BLaER1 treated with 17β-estradiol and CSF1 and Interleukin-3, amounts not matched to agents 10 nM and 100 nM (cell line): ENCODE results near the gene BDKRB2.

Experiments
- H3K27ac ChIP-seq, 11 experiments: shearing (Covaris generic); formaldehyde crosslinking; 2 replicates each; pipeline ENCODE4 v1.8.1; 2022
- H3K27me3 ChIP-seq, 11 experiments: shearing (Covaris generic); formaldehyde crosslinking; 2 replicates each; pipeline ENCODE4 v1.8.1; 2022
- H3K36me3 ChIP-seq, 11 experiments: shearing (Covaris generic); formaldehyde crosslinking; 2 replicates each; pipeline ENCODE4 v1.8.1; 2022
- H3K4me1 ChIP-seq, 10 experiments: shearing (Covaris generic); formaldehyde crosslinking; 2 replicates each; pipeline ENCODE4 v1.8.1; 2022
- H3K4me2 ChIP-seq, 11 experiments: shearing (Covaris generic); formaldehyde crosslinking; 2 replicates each; pipeline ENCODE4 v1.8.1; 2022
- H3K4me3 ChIP-seq, 10 experiments: shearing (Covaris generic); formaldehyde crosslinking; 2 replicates each; pipeline ENCODE4 v1.8.1; 2022
- H3K9ac ChIP-seq, 11 experiments: shearing (Covaris generic); formaldehyde crosslinking; 2 replicates each; pipeline ENCODE4 v1.8.1; 2022
- H3K9me3 ChIP-seq, 11 experiments: shearing (Covaris generic); formaldehyde crosslinking; replicated peaks in 1 of 11; 2 replicates each; pipeline ENCODE4 v1.8.1; 2022
- H4K20me1 ChIP-seq, 11 experiments: shearing (Covaris generic); formaldehyde crosslinking; 2 replicates each; pipeline ENCODE4 v1.8.1; 2022
- Cebpa-rat ChIP-seq, 11 experiments: shearing (Covaris generic); IDR thresholded peaks; 2 replicates each; pipeline ENCODE4 v1.8.1; 2022

BDKRB2 gene

GRCh38 chr14:96256407-96256806 is 51.8 kb downstream of the BDKRB2 start:
- Histone ChIP-seq H3K27ac (no peak overlapping the region), H3K36me3 (no peaks in the 10 kb centered on the region), H3K27me3 (no peaks in the 10 kb centered on the region), H3K9me3 (peaks cover 8 to 13% (median 10%) of the 10 kb centered on the region in 11 experiments; a peak in 18 of 22 replicates), H3K9ac (no peak overlapping the region), H3K4me2 (no peak overlapping the region), H3K4me1 (no peaks in the 10 kb centered on the region), H3K4me3 (no peak overlapping the region), H4K20me1 (no peaks in the 10 kb centered on the region)
- TF ChIP-seq Cebpa-rat (IDR thresholded peaks at IDR 0.05): no peak

GRCh38 chr14:96257056-96257455 is 52.4 kb downstream of the BDKRB2 start:
- no peak overlapping the region for H3K4me2 ChIP-seq
- H4K20me1 ChIP-seq: no peaks in the 10 kb centered on the region
- H3K9me3 ChIP-seq: peaks cover 8 to 13% (median 10%) of the 10 kb centered on the region in 11 experiments; a peak in 18 of 22 replicates
- TF ChIP-seq Cebpa-rat (IDR thresholded peaks at IDR 0.05): no peak
- no peaks in the 10 kb centered on the region for H3K36me3 ChIP-seq
- no peak overlapping the region for H3K9ac ChIP-seq
- no peaks in the 10 kb centered on the region for H3K27me3 ChIP-seq
- no peak overlapping the region for H3K4me3 ChIP-seq
- no peak overlapping the region for H3K27ac ChIP-seq
- no peaks in the 10 kb centered on the region for H3K4me1 ChIP-seq

- H3K4me2 ChIP-seq: no peak overlapping the region
- no peak overlapping the region for H3K4me3 ChIP-seq
- no peaks in the 10 kb centered on the region for H4K20me1 ChIP-seq
- no peak overlapping the region for H3K9ac ChIP-seq
- H3K9me3 ChIP-seq: peaks cover 8 to 13% (median 10%) of the 10 kb centered on the region in 11 experiments; a peak in 18 of 22 replicates
- H3K27me3 ChIP-seq: no peaks in the 10 kb centered on the region
- no peak for TF ChIP-seq Cebpa-rat (IDR thresholded peaks at IDR 0.05)
- H3K4me1 ChIP-seq: no peaks in the 10 kb centered on the region
- H3K27ac ChIP-seq: no peak overlapping the region
- no peaks in the 10 kb centered on the region for H3K36me3 ChIP-seq
Observed at GRCh38 chr14:96257900-96258299, 53.3 kb downstream of the BDKRB2 start.

- Histone ChIP-seq H3K36me3 (no peaks in the 10 kb centered on the region), H3K9ac (no peak overlapping the region), H3K4me2 (no peak overlapping the region), H3K4me1 (no peaks in the 10 kb centered on the region), H3K9me3 (peaks cover 8 to 13% (median 10%) of the 10 kb centered on the region in 11 experiments; a peak in 18 of 22 replicates), H3K27ac (no peak overlapping the region), H4K20me1 (no peaks in the 10 kb centered on the region), H3K27me3 (no peaks in the 10 kb centered on the region), H3K4me3 (no peak overlapping the region)
- no peak for TF ChIP-seq Cebpa-rat (IDR thresholded peaks at IDR 0.05)
Observed at GRCh38 chr14:96260341-96260821, 55.7 kb downstream of the BDKRB2 start.

GRCh38 chr14:96261053-96261452 is 56.4 kb downstream of the BDKRB2 start:
- no peak overlapping the region for H3K4me2 ChIP-seq
- no peak for TF ChIP-seq Cebpa-rat (IDR thresholded peaks at IDR 0.05)
- H3K27me3 ChIP-seq: no peaks in the 10 kb centered on the region
- H3K4me1 ChIP-seq: no peaks in the 10 kb centered on the region
- H3K9me3 ChIP-seq: peaks cover 8 to 13% (median 10%) of the 10 kb centered on the region in 11 experiments; a peak in 18 of 22 replicates
- no peak overlapping the region for H3K4me3 ChIP-seq
- no peak overlapping the region for H3K27ac ChIP-seq
- H3K9ac ChIP-seq: no peak overlapping the region
- no peaks in the 10 kb centered on the region for H4K20me1 ChIP-seq
- H3K36me3 ChIP-seq: no peaks in the 10 kb centered on the region

GRCh38 chr14:96261772-96262655 is 57.4 kb downstream of the BDKRB2 start:
- Histone ChIP-seq H3K36me3 (no peaks in the 10 kb centered on the region), H3K27ac (no peak overlapping the region), H3K4me1 (peaks cover 0 to 1% (median 0%) of the 10 kb centered on the region in 10 experiments; a peak in 2 of 20 replicates), H3K4me2 (no peak overlapping the region), H3K9ac (no peak overlapping the region), H3K9me3 (peaks cover 8 to 13% (median 10%) of the 10 kb centered on the region in 11 experiments; a peak in 18 of 22 replicates), H3K4me3 (no peak overlapping the region), H4K20me1 (no peaks in the 10 kb centered on the region), H3K27me3 (no peaks in the 10 kb centered on the region)
- TF ChIP-seq Cebpa-rat (IDR thresholded peaks at IDR 0.05): no peak

- Histone ChIP-seq H3K4me2 (no peak overlapping the region), H3K4me3 (no peak overlapping the region), H3K9ac (no peak overlapping the region), H3K36me3 (no peaks in the 10 kb centered on the region), H3K27ac (no peak overlapping the region), H3K27me3 (no peaks in the 10 kb centered on the region), H4K20me1 (no peaks in the 10 kb centered on the region), H3K9me3 (peaks cover 8 to 13% (median 10%) of the 10 kb centered on the region in 11 experiments; a peak in 18 of 22 replicates), H3K4me1 (peaks cover 0 to 8% (median 2%) of the 10 kb centered on the region in 10 experiments; a peak in 5 of 20 replicates)
- no peak for TF ChIP-seq Cebpa-rat (IDR thresholded peaks at IDR 0.05)
Observed at GRCh38 chr14:96263347-96264199, 58.9 kb downstream of the BDKRB2 start.

GRCh38 chr14:96264200-96264553 is 59.5 kb downstream of the BDKRB2 start:
- no peak overlapping the region for H3K27ac ChIP-seq
- H3K9me3 ChIP-seq: peaks cover 8 to 13% (median 10%) of the 10 kb centered on the region in 11 experiments; a peak in 18 of 22 replicates
- H3K9ac ChIP-seq: no peak overlapping the region
- TF ChIP-seq Cebpa-rat (IDR thresholded peaks at IDR 0.05): no peak
- no peaks in the 10 kb centered on the region for H3K27me3 ChIP-seq
- no peak overlapping the region for H3K4me3 ChIP-seq
- H4K20me1 ChIP-seq: no peaks in the 10 kb centered on the region
- peaks cover 0 to 8% (median 2%) of the 10 kb centered on the region in 10 experiments; a peak in 5 of 20 replicates for H3K4me1 ChIP-seq
- no peaks in the 10 kb centered on the region for H3K36me3 ChIP-seq
- H3K4me2 ChIP-seq: no peak overlapping the region

GRCh38 chr14:96264853-96265252 is 60.2 kb downstream of the BDKRB2 start:
- Histone ChIP-seq H3K4me1 (peaks cover 0 to 8% (median 2%) of the 10 kb centered on the region in 10 experiments; a peak in 5 of 20 replicates), H3K9ac (no peak overlapping the region), H4K20me1 (no peaks in the 10 kb centered on the region), H3K4me2 (no peak overlapping the region), H3K9me3 (peaks cover 3 to 8% (median 4%) of the 10 kb centered on the region in 11 experiments; a peak in 17 of 22 replicates), H3K27me3 (no peaks in the 10 kb centered on the region), H3K27ac (no peak overlapping the region), H3K36me3 (no peaks in the 10 kb centered on the region), H3K4me3 (no peak overlapping the region)
- no peak for TF ChIP-seq Cebpa-rat (IDR thresholded peaks at IDR 0.05)
